Measurements from ENCODE around the gene GPR62.

DNA sequence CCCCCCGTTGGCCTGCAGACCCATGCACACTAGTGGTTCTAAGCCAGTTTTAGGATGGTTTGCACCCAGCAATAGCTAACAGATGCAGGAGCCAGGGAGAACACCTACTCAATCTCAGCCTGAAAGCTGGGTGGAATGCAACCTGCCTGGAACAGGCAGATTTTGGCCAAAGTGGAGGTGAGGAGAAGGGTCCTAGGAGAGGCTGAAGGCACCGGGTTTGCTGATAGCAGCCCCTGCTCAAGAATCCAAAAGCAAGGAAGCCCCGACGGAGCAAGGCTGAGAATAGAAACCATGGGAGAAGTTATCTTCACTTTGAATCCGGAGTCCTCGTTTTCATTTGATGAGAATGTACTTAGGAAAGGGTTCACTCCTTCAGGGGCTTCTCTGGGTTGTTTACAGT is 23.4 kb upstream of the GPR62 start:
- TF ChIP-seq POLR2A (IDR thresholded peaks at IDR 0.05), result no peak
- TF ChIP-seq, protein P1, sequence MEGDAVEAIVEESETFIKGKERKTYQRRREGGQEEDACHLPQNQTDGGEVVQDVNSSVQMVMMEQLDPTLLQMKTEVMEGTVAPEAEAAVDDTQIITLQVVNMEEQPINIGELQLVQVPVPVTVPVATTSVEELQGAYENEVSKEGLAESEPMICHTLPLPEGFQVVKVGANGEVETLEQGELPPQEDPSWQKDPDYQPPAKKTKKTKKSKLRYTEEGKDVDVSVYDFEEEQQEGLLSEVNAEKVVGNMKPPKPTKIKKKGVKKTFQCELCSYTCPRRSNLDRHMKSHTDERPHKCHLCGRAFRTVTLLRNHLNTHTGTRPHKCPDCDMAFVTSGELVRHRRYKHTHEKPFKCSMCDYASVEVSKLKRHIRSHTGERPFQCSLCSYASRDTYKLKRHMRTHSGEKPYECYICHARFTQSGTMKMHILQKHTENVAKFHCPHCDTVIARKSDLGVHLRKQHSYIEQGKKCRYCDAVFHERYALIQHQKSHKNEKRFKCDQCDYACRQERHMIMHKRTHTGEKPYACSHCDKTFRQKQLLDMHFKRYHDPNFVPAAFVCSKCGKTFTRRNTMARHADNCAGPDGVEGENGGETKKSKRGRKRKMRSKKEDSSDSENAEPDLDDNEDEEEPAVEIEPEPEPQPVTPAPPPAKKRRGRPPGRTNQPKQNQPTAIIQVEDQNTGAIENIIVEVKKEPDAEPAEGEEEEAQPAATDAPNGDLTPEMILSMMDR (IDR thresholded peaks at IDR 0.05), result no peak

Measured in prostate gland (tissue), 2 donors.